Tibial nerve (tissue), 4 donors: ENCODE measurements around the gene SETDB2. TPM values are rescaled to one million over a fixed set of nuclear protein-coding genes. Genes with fewer than 3 reads are reported as not detected.

ENCODE experiments used
- DNase-seq, 2 donors: peaks; one replicate each; pipeline ENCODE4 v3.0.0-alpha.2; 2019; ENCODE audit warnings: low spot score in 2 of 2
- H3K27ac ChIP-seq, 4 donors: fragments of 200-600 bp; sonication (generic) in 3 of 4; one replicate each; pipeline ENCODE4 v1.5.1; 2017 to 2019; ENCODE audit warnings: mild to moderate bottlenecking in 1 of 4
- H3K27me3 ChIP-seq, 2 donors: fragments of 200-600 bp; sonication (generic) in 1 of 2; one replicate each; pipeline versions ENCODE4 v1.5.1 to v1.6.0; 2017 to 2019
- H3K36me3 ChIP-seq, 3 donors: fragments of 200-600 bp; sonication (generic); one replicate each; pipeline ENCODE4 v1.5.1; 2018 to 2019
- H3K4me1 ChIP-seq, 4 donors: fragments of 200-600 bp; sonication (generic) in 3 of 4; one replicate each; pipeline ENCODE4 v1.5.1; 2017 to 2019
- H3K4me3 ChIP-seq, 4 donors: fragments of 200-600 bp; sonication (generic) in 3 of 4; one replicate each; pipeline ENCODE4 v1.5.1; 2017 to 2019; ENCODE audit warnings: mild to moderate bottlenecking in 1 of 4, moderate library complexity in 1 of 4
- H3K9me3 ChIP-seq, 4 donors: fragments of 200-600 bp; sonication (generic) in 3 of 4; one replicate each; pipeline ENCODE4 v1.5.1; 2017 to 2019
- CTCF ChIP-seq, 5 experiments: fragments of 200-600 bp in 3 of 5; fragments of 450-650 bp in 2 of 5; sonication (generic) in 3 of 5; IDR thresholded peaks; one replicate each; pipeline ENCODE4 v1.5.1; 2016 to 2019; ENCODE audit warnings: antibody characterized with exemption in 5 of 5, mild to moderate bottlenecking in 3 of 5, moderate library complexity in 2 of 5
- EP300 ChIP-seq, 2 donors: sonication (generic); formaldehyde crosslinking; IDR thresholded peaks; one replicate each; pipeline ENCODE4 v1.6.1; 2017; ENCODE audit warnings: antibody characterized with exemption in 2 of 2, mild to moderate bottlenecking in 1 of 2
- POLR2A ChIP-seq, 2 donors: fragments of 450-650 bp; IDR thresholded peaks; one replicate each; pipeline ENCODE4 v1.6.1; 2017; ENCODE audit warnings: antibody characterized with exemption in 2 of 2, mild to moderate bottlenecking in 2 of 2, moderate library complexity in 2 of 2
- WGBS, 2 donors: methylation state at CpG; one replicate each; pipeline ENCODE4 v1.1.5; 2018; 5-methylcytosine and 5-hydroxymethylcytosine counted together
- total RNA-seq, 4 donors: library from RNA; depleted of rRNA; stranded (reverse); fragments of >200 nt; gene quantifications; one replicate each; pipeline ENCODE4 v1.1.0, GENCODE V29; 2016

The SETDB2 gene
- total RNA-seq, 4 donors from 2014 or later = 9.2 to 16.5 (median 13.0) TPM

- H3K27ac ChIP-seq = peak overlapping the region in 3 of 4 donors; percentile 42 to 74 (median 68)
- H3K9me3 ChIP-seq = no peaks in the 10 kb centered on the region
- WGBS, 2 donors = 42% methylated on average over 3 of the region's 3 CpGs
- H3K4me3 ChIP-seq = no peak overlapping the region
- H3K36me3 ChIP-seq = peaks cover 0 to 17% (median 0%) of the 10 kb centered on the region in 3 donors
- H3K27me3 ChIP-seq = no peaks in the 10 kb centered on the region
- DNase-seq = peak; percentile 22 to 33
- TF ChIP-seq CTCF (IDR thresholded peaks at IDR 0.05) (peak in 3 of 5 experiments; percentile 21 to 75 (median 67)), EP300 (IDR thresholded peaks at IDR 0.05) (peak in 1 of 2 donors; percentile 41), POLR2A (IDR thresholded peaks at IDR 0.05) (no peak)
- H3K4me1 ChIP-seq = peaks cover 0 to 31% (median 0%) of the 10 kb centered on the region in 4 donors
Observed at GRCh38 chr13:49436890-49437289, 7.2 kb upstream of the SETDB2 start.

- no peaks in the 10 kb centered on the region for H3K9me3 ChIP-seq
- peaks cover 0 to 9% (median 0%) of the 10 kb centered on the region in 3 donors for H3K36me3 ChIP-seq
- H3K27ac ChIP-seq = peak overlapping the region in 1 of 4 donors; percentile 74
- DNase-seq = no peak
- 91 to 92% methylated on average over 7 of the region's 7 CpGs for WGBS, 2 donors
- TF ChIP-seq EP300 (IDR thresholded peaks at IDR 0.05) (no peak), POLR2A (IDR thresholded peaks at IDR 0.05) (no peak), CTCF (IDR thresholded peaks at IDR 0.05) (no peak)
- H3K4me3 ChIP-seq = no peak overlapping the region
- no peaks in the 10 kb centered on the region for H3K27me3 ChIP-seq
- peaks cover 0 to 36% (median under 1%) of the 10 kb centered on the region in 4 donors for H3K4me1 ChIP-seq
Observed at GRCh38 chr13:49437705-49438104, 6.4 kb upstream of the SETDB2 start.

GRCh38 chr13:49439609-49440008 is 4.5 kb upstream of the SETDB2 start:
- H3K27ac ChIP-seq = no peak overlapping the region
- H3K4me1 ChIP-seq = peaks cover 0 to 35% (median 3%) of the 10 kb centered on the region in 4 donors
- DNase-seq = no peak
- no peaks in the 10 kb centered on the region for H3K9me3 ChIP-seq
- no peak for TF ChIP-seq CTCF (IDR thresholded peaks at IDR 0.05)
- no peak for TF ChIP-seq POLR2A (IDR thresholded peaks at IDR 0.05)
- no peak for TF ChIP-seq EP300 (IDR thresholded peaks at IDR 0.05)
- no peaks in the 10 kb centered on the region for H3K36me3 ChIP-seq
- no peak overlapping the region for H3K4me3 ChIP-seq
- 61 to 78% methylated on average over 2 of the region's 2 CpGs for WGBS, 2 donors
- no peaks in the 10 kb centered on the region for H3K27me3 ChIP-seq

- Histone ChIP-seq H3K9me3 (no peaks in the 10 kb centered on the region), H3K36me3 (no peaks in the 10 kb centered on the region), H3K4me3 (no peak overlapping the region), H3K27ac (no peak overlapping the region), H3K4me1 (peaks cover 0 to 36% (median 12%) of the 10 kb centered on the region in 4 donors), H3K27me3 (no peaks in the 10 kb centered on the region)
- 94 to 98% methylated on average over 3 of the region's 3 CpGs for WGBS, 2 donors
- TF ChIP-seq POLR2A (IDR thresholded peaks at IDR 0.05) (no peak), EP300 (IDR thresholded peaks at IDR 0.05) (no peak), CTCF (IDR thresholded peaks at IDR 0.05) (no peak)
- no peak for DNase-seq
Observed at GRCh38 chr13:49441312-49441711, 2.8 kb upstream of the SETDB2 start.

- Histone ChIP-seq H3K9me3 (no peaks in the 10 kb centered on the region), H3K36me3 (no peaks in the 10 kb centered on the region), H3K4me1 (peaks cover 0 to 36% (median 18%) of the 10 kb centered on the region in 4 donors), H3K27ac (no peak overlapping the region), H3K4me3 (no peak overlapping the region), H3K27me3 (no peaks in the 10 kb centered on the region)
- TF ChIP-seq EP300 (IDR thresholded peaks at IDR 0.05) (no peak), POLR2A (IDR thresholded peaks at IDR 0.05) (no peak), CTCF (IDR thresholded peaks at IDR 0.05) (no peak)
- DNase-seq = no peak
- WGBS, 2 donors = 64 to 68% methylated on average over 2 of the region's 2 CpGs
Observed at GRCh38 chr13:49441846-49442245, 2.2 kb upstream of the SETDB2 start.
